ENCODE data around the gene LRRIQ4.

Gene LRRIQ4

DNA sequence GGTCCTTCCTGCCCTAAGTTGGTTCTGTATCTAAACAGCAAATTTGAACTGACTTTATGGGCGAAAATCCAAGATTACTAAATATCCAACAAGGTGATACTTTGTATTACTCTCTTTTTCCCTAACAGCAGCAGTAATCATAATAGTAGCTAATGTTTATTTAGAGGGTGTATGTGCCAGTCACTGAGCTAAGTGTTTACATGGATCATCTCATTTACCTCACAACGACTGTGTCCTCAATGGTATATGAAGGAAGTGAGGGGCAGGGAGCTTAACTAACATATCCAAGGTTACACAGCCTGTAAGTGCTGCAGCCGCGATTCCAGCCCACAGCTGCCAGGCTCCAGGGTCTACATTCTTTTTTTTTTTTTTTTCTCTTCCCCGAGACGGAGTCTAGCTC lies 10.3 kb downstream of the LRRIQ4 start:
- Mint-ChIP-seq H3K27me3 (no peaks in the 10 kb centered on the region), H3K9me3 (no peaks in the 10 kb centered on the region), H3K4me3 (no peak overlapping the region), H3K36me3 (no peaks in the 10 kb centered on the region), H3K4me1 (peaks cover 0 to 8% of the 10 kb centered on the region in 2 donors), H3K27ac (no peak overlapping the region)
- ATAC-seq (replicated peaks) (no peak), DNase-seq (no peak)

DNA sequence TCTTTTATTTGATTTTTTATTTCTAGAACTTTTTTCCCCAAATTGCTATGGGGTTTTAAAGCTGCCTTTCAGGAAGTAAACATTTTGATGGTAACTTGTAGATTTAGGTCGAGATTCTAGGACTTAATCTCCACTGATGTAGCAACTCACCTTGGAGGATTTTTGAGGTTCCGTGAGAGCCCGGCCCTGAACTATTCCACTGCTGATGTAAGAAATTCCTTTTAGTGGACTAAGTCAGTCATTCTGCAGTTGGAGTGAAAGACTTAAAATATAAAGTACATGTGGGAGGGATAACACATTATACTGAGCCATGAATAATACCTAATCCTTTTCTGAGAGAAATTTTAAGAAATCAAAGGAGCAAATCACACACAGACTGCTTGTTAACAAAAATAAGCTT lies 12.6 kb downstream of the LRRIQ4 start:
- no peaks in the 10 kb centered on the region for H3K27me3 Mint-ChIP-seq
- no peaks in the 10 kb centered on the region for H3K4me1 Mint-ChIP-seq
- no peak overlapping the region for H3K4me3 Mint-ChIP-seq

DNA sequence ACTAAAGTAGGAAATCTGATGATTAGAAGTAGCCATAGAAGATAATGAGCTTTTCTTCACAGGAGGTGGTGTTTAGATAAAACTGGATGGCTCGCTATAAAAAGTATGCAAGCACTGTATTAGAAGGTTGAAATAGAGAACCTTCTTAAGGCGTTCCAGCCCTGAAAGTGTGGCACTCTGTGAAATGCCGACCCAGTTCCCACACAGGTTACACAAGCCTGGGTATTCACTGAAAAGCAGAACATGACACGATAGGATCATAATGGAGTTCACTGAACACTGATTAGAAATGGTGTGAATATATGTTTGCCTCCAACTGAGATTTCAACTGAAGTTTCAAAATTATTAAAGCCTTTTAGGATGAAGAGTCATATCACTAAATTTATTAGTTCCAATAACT lies 15.0 kb downstream of the LRRIQ4 start:
- Mint-ChIP-seq H3K4me3 (no peak overlapping the region), H3K4me1 (no peaks in the 10 kb centered on the region), H3K27me3 (no peaks in the 10 kb centered on the region), H3K27ac (no peak overlapping the region), H3K9me3 (no peaks in the 10 kb centered on the region), H3K36me3 (no peaks in the 10 kb centered on the region)
- ATAC-seq (replicated peaks) = no peak
- no peak for DNase-seq

More for the DNA sequence above, 12.6 kb downstream of the LRRIQ4 start:
- no peak for DNase-seq
- Mint-ChIP-seq H3K36me3 (no peaks in the 10 kb centered on the region), H3K9me3 (no peaks in the 10 kb centered on the region), H3K27ac (no peak overlapping the region)
- no peak for ATAC-seq (replicated peaks)

DNA sequence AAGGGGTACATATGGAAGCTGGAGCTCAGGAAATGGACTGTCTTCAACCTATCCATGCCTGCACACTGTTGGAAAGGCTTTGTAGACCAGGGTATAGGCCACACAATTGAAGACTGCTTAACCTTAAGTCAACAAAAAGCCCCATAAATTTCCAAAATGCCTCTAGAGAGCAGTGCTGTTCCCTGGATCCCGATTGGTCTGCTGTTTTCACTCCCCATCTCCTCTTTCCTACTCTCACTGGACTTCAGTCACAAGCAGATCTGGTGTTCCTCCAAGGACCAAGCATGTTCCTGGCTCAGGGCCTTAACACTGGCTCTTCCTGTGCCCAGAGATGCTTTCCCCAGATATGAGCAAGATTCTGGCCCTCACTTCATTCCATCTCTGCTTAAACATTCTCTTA lies 22.9 kb downstream of the LRRIQ4 start:
- Mint-ChIP-seq H3K27me3 (no peaks in the 10 kb centered on the region), H3K27ac (peak overlapping the region; percentile 90), H3K4me1 (peaks cover 22 to 34% of the 10 kb centered on the region in 2 donors), H3K4me3 (no peak overlapping the region), H3K36me3 (peaks cover 3 to 4% of the 10 kb centered on the region in 2 donors), H3K9me3 (peaks cover 0 to 3% of the 10 kb centered on the region in 2 donors)
- ATAC-seq (replicated peaks) (peak in 1 of 2 donors; percentile 6), DNase-seq (no peak)

DNA sequence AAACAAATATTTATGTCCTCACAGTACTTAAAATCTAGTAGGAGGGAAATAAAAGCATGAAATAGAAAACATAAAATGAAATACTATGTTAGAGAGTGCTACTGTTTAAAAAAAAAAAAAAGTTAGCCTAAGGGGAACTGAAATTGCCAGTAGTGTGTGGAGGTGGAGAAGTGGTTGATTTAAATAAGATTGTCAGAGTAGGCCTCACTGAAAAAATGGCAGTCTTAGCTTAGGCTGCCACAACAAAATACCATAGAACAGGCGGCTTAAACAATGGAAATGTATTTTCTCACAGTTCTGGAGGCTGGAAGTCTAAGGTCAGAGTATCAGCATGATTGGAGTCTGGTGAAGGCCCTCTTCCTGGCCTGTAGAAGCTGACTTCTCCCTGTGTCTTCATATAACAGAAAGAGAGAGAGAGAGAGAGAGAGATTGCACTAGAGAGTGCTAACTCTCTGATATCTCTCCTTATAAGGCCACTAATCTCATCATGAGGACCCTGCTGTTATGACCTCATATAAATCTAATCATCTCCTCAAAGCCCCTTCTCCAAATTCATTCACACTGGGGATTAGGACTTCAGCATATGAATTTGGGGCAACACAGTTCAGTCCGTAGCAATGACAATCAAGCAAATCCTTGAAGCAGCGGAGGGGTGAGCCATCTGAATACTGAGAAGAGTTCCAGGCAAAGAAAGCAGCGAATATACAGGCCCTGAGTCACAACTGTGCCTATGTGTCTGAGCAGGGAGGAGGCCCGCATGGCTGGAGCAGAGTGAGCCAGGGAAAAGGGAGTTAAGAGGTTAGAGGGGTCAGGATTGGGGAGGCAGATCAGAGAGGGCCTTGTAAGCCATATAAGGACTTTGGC lies 23.6 kb downstream of the LRRIQ4 start:
- DNase-seq (no peak), ATAC-seq (replicated peaks) (peak; percentile 96 to 98)
- peaks cover 29 to 41% of the 10 kb centered on the region in 2 donors for H3K4me1 Mint-ChIP-seq
- peak overlapping the region; percentile 90 for H3K27ac Mint-ChIP-seq
- no peaks in the 10 kb centered on the region for H3K27me3 Mint-ChIP-seq
- peaks cover 3 to 4% of the 10 kb centered on the region in 2 donors for H3K36me3 Mint-ChIP-seq
- H3K4me3 Mint-ChIP-seq = peak overlapping the region in 1 of 2 donors; percentile 5
- H3K9me3 Mint-ChIP-seq = peaks cover 0 to 3% of the 10 kb centered on the region in 2 donors

DNA sequence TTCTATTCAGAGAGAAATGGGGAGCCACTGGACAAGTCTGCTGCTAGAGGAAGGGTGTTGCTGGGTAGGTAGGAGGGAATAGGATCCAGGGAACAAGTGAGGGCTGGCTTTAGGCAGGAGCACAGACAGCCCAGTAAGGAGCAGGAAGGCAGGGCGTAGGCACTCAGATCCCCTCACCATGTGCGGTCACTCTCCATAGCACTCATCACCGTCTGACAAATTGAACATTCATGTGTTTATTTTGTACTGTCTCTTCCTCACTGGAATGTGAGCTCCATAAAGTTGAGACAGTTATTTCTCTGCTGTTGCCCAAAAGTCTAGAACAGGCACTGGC lies 24.2 kb downstream of the LRRIQ4 start:
- Mint-ChIP-seq H3K27me3 (no peaks in the 10 kb centered on the region), H3K27ac (peak overlapping the region; percentile 90), H3K36me3 (peaks cover 3 to 4% of the 10 kb centered on the region in 2 donors), H3K4me1 (peaks cover 29 to 45% of the 10 kb centered on the region in 2 donors), H3K9me3 (peaks cover 0 to 3% of the 10 kb centered on the region in 2 donors), H3K4me3 (no peak overlapping the region)
- ATAC-seq (replicated peaks) (no peak), DNase-seq (no peak)

DNA sequence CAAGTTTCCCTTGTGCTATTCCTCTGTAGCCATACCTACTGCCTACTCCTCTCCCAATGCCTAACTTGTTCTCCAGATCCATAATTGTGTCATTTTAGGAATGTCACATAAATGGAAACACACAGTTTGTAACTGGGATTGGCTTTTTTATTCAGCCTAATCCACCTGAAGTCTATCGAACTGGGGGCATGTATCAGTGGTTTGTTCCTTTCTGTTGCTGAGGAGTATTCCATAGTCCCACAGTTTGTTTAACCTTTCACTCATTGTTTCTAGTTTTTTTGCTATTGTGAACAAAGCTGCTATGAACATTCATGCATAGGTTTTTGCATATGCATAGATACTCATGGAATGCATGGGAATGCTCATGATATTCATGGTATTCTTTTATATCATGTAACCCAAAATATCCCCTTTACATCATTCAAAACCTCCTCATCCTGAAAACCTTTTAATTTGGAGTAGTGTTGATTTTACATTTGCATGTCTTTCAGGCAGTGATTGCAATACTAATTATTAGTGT lies 25.9 kb downstream of the LRRIQ4 start:
- no peak overlapping the region for H3K4me3 Mint-ChIP-seq
- ATAC-seq (replicated peaks) (no peak), DNase-seq (no peak)
- peaks cover 3 to 4% of the 10 kb centered on the region in 2 donors for H3K36me3 Mint-ChIP-seq
- H3K27ac Mint-ChIP-seq = peak overlapping the region; percentile 43
- peaks cover 29 to 53% of the 10 kb centered on the region in 2 donors for H3K4me1 Mint-ChIP-seq
- H3K27me3 Mint-ChIP-seq = no peaks in the 10 kb centered on the region
- H3K9me3 Mint-ChIP-seq = peaks cover 0 to 3% of the 10 kb centered on the region in 2 donors

DNA sequence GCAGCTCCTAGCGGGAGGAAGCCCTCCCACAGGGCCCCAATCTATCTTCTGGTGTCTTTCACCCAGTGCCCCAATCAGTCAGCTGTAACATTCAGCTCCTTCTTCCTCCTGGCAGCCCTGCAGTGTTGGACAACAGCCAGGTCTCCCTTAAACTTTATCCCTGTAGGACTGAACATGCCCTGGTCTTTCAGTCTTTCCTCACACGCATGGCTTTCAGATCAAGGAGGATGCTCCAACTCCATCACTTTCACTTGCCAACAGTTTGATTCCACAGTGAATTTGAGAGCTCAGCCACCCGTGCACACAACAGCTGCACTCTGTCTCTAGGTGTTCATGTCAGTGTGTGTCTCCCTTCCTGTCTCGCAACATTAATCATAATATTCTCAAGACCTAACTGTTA lies 28.5 kb downstream of the LRRIQ4 start:
- Mint-ChIP-seq H3K9me3 (peaks cover 0 to 3% of the 10 kb centered on the region in 2 donors), H3K4me3 (peak overlapping the region in 1 of 2 donors; percentile 41), H3K36me3 (peaks cover 3 to 4% of the 10 kb centered on the region in 2 donors), H3K4me1 (peaks cover 23 to 48% of the 10 kb centered on the region in 2 donors), H3K27me3 (no peaks in the 10 kb centered on the region), H3K27ac (peak overlapping the region; percentile 10)
- ATAC-seq (replicated peaks) (peak; percentile 58 to 59), DNase-seq (no peak)

DNA sequence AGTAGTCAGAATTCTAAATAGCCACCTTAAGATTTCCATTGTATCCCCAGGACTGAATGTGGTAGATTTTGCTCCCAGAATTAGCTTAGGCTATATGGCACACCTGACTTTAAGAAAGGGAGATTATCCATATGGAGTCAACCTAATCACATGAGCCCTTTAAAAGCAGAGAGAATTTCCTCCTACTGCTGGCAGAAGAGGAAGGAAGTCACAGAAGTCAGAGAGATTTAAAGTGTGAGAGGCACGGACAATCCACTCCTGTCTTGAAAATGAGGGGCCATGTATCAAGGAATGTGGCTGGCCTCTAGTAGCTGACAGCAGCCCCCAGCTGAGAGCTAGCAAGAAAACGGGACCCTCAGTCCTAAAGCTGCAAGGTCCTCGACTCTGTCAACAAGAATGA lies 30.3 kb downstream of the LRRIQ4 start:
- ATAC-seq (replicated peaks) (no peak), DNase-seq (no peak)
- Mint-ChIP-seq H3K36me3 (no peaks in the 10 kb centered on the region), H3K9me3 (no peaks in the 10 kb centered on the region), H3K4me3 (no peak overlapping the region), H3K27ac (no peak overlapping the region), H3K27me3 (no peaks in the 10 kb centered on the region), H3K4me1 (peaks cover 27 to 53% of the 10 kb centered on the region in 2 donors)

DNA sequence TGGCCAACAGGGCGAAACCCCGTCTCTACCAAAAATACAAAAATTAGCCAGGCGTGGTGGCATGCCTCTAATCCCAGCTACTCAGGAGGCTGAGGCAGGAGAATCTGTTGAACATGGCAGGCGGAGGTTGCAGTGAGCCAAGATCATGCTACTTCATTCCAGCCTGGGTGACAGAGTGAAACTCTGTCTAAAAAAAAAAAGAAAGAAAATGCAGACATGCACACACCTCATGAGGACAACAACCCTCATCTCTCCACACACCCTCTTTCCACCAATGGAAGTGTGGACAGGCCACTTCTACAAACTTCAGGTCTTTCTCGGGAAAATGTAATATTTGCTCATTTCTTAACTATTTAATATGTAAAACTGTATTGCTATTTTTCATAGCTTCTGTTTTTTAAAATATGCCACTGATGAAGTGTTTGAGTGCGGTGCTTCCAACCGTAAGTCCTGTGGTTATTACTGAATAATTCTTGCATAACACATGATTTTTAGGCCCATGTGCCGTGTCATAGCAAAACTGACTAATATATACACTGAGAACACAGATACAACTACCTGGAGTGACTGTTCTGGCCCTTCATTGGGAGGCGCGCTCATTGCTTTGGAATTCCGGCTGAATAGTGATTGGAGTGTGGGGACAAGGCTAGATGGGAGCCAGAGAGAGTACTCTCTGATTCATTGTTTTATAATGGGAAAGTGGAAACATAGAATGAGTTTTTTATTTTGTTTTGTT lies 34.0 kb downstream of the LRRIQ4 start:
- Mint-ChIP-seq H3K9me3 (no peaks in the 10 kb centered on the region), H3K36me3 (no peaks in the 10 kb centered on the region), H3K27me3 (no peaks in the 10 kb centered on the region), H3K27ac (peak overlapping the region; percentile 85), H3K4me3 (peak overlapping the region; percentile 71), H3K4me1 (peaks cover 23 to 39% of the 10 kb centered on the region in 2 donors)
- DNase-seq (peak; percentile 31), ATAC-seq (replicated peaks) (peak; percentile 97 to 98)

DNA sequence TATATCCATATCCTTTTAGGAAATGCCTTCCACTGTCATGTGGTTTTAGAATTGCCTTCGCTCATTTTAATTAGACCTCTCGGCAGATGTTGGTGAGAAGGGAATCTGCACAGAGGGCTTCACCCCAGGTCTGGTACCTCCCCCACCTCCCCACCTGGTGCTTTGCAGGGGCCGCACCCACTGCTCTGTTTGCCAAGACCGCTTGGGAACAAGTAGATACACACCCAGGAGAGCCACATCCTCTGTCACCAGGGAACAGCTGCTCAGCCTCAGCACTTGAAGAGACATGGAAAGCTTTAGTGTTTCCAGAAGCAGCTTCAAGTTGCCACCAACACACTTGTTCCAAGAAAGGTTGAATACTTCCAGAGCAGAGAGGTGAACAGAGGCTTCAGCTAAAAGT lies 35.2 kb downstream of the LRRIQ4 start:
- H3K27me3 Mint-ChIP-seq = no peaks in the 10 kb centered on the region
- no peak overlapping the region for H3K4me3 Mint-ChIP-seq
- H3K4me1 Mint-ChIP-seq = peaks cover 23 to 37% of the 10 kb centered on the region in 2 donors
- H3K27ac Mint-ChIP-seq = no peak overlapping the region
- ATAC-seq (replicated peaks) = no peak
- H3K9me3 Mint-ChIP-seq = no peaks in the 10 kb centered on the region
- no peak for DNase-seq
- no peaks in the 10 kb centered on the region for H3K36me3 Mint-ChIP-seq

DNA sequence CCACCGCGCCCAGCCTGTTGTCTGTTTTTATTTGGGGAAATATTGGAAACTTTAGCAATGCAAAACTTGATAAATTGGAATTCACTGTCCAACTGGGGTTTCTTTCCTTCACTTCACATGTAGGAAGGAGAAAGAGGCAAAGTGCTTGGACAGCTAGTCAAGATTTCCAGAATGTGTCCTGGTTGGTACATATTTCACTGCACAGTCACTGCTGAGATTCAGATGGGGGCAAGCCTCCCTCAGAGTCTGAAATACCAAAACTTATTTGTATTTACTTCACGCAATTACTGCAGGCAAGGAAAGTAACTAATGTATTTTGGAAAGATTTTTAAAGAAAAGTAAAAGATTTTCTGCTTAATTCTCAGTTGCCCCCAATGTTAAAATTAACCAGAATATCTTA lies 36.1 kb downstream of the LRRIQ4 start:
- H3K9me3 Mint-ChIP-seq = no peaks in the 10 kb centered on the region
- H3K4me1 Mint-ChIP-seq = peaks cover 23 to 30% of the 10 kb centered on the region in 2 donors
- DNase-seq = no peak
- H3K27me3 Mint-ChIP-seq = no peaks in the 10 kb centered on the region
- H3K27ac Mint-ChIP-seq = no peak overlapping the region
- no peak overlapping the region for H3K4me3 Mint-ChIP-seq
- no peaks in the 10 kb centered on the region for H3K36me3 Mint-ChIP-seq
- no peak for ATAC-seq (replicated peaks)

DNA sequence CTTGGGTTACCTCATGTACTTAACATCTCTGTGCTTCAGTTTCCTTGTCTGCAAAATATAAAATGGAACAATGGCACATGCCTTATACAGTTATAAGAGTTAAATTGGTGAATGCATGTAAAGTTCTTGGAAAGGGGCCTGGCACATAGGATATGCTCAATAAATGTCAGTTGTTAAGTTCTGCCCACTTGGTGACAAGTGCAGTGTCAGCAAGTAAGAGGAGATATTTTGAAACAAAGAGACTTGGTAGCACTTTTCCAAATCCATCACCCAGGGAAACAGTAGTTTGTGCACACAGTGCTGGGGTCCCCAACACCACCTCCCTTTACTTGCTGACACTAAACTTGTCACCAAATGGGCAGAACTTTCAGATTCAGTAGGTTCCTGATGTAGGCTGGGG lies 37.9 kb downstream of the LRRIQ4 start:
- DNase-seq (no peak), ATAC-seq (replicated peaks) (no peak)
- Mint-ChIP-seq H3K4me1 (peaks cover 23 to 29% of the 10 kb centered on the region in 2 donors), H3K36me3 (no peaks in the 10 kb centered on the region), H3K27ac (no peak overlapping the region), H3K27me3 (peaks cover 0 to 4% of the 10 kb centered on the region in 2 donors), H3K4me3 (no peak overlapping the region), H3K9me3 (no peaks in the 10 kb centered on the region)

DNA sequence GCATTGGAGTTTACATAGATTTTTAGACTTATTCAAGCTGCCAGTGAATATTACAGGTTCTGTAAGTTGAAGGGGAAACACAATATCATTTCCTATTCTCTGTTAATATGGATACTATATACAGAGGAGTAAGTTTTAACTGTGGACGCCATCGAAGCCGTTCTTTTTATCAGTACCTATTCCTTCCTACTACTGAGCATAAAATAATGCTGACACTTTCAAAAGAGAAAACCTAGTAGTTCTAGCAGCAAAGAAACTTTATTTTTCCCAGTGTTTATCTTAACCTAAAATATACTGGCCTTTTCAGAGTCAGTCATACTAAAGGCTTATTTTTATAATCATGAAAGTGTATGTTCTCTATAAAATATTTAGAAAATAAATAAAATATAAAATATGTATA lies 42.8 kb downstream of the LRRIQ4 start:
- H3K27me3 Mint-ChIP-seq = peaks cover 0 to 4% of the 10 kb centered on the region in 2 donors
- H3K27ac Mint-ChIP-seq = no peak overlapping the region
- H3K4me1 Mint-ChIP-seq = no peaks in the 10 kb centered on the region
- H3K9me3 Mint-ChIP-seq = no peaks in the 10 kb centered on the region
- ATAC-seq (replicated peaks) (no peak), DNase-seq (no peak)
- no peaks in the 10 kb centered on the region for H3K36me3 Mint-ChIP-seq
- no peak overlapping the region for H3K4me3 Mint-ChIP-seq
